RCC 7860 (cell line): ENCODE results near the gene UEVLD.
"Not testable (repeated sequence)": the region's sequence is repeated elsewhere in the genome, so short reads cannot be mapped to it uniquely, and the experiment has no call there.

Source experiments
- DNase-seq: peaks from one replicate; pipeline ENCODE4 v3.0.0-alpha.2; 2015; ENCODE audit warnings: low spot score
- FAIRE-seq: peaks from 2 replicates; lab custom pipeline; 2012; peaks lifted over from hg19 to GRCh38; lab: Jason Lieb, UNC

UEVLD gene

GRCh38 chr11:18588297-18589252 is at the start of gene UEVLD:
UEVLD (minus strand) TSS chr11:18588734; CDS start chr11:18588654, 80 bp downstream.
- FAIRE-seq (no peak), DNase-seq (peak; percentile 61)

DNA sequence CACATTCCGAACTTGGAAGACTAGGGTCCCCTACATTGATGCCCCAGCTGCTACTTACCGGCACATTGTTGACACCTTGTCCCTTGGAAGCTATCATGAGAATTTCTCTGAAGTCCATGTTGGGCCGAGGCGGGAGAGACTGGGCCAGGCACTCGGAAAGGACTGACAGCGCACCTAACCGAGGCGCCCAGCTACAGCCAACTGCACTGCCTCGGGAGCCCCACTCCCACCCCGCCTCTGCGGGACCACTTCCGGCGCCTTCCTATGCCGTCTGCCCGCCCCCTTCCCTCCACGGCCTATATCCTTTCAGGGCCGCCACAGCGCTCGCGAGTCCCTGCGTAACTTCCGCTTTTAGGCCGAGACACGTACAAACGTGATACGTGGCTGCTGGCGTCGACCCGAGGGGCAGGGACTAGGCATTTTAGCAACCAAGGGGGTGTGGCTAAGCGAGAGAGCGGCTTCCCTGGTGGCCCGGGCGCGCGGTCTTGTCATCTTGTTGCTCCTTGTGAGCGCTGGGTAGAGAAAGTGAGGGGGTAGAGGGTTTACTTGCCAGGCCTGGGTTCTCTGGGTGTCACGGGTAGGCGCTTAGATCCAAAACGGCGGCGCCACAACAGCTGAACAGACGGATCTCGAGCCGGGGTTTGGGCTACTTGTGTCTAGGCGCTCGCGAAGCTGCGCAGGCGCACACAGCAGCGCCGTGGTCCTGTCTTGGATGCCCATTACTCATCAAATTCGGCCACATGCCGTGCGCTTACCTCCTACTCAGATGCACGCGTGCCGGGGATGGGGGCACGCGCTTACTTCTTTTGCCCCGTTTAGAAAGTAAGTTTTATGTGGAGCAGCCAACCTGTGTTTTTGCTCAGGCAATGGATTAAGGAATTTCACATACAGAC is 45.9 kb upstream of the UEVLD start, which contains the start of gene SPTY2D1:
Gene SPTY2D1 (minus strand): TSS at position 203 of the 893 bp plus-strand sequence. CDS start 85 bp downstream, at position 118.
- peak; percentile 81 for FAIRE-seq
- DNase-seq: peak; percentile 95

GRCh38 chr11:18633256-18634139 is 45.0 kb upstream of the UEVLD start:
- DNase-seq (no peak), FAIRE-seq (no peak)

GRCh38 chr11:18632841-18633240 is 44.3 kb upstream of the UEVLD start:
- no peak for FAIRE-seq
- DNase-seq: no peak

DNA sequence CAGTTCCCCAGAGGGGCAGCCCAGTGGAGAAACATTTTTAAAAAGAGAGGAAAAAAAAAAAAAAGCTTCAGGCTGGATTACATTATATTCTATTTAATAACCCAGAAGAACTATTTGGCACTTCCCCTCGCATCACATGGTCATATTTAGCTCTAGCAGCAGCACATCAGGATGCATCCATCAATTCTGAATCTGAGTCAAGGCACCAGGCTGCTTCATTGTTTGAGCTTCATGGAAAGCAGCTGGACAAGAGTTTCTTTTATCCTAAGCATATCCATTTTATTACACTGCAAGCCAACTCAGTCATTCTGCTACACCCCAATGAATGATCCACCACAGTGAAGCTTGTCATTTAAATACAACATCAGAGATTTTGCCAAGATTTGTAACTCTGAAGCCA is 35.6 kb upstream of the UEVLD start:
- DNase-seq (no peak), FAIRE-seq (no peak)

GRCh38 chr11:18623707-18624106 is 35.2 kb upstream of the UEVLD start:
- no peak for FAIRE-seq
- DNase-seq: no peak

DNA sequence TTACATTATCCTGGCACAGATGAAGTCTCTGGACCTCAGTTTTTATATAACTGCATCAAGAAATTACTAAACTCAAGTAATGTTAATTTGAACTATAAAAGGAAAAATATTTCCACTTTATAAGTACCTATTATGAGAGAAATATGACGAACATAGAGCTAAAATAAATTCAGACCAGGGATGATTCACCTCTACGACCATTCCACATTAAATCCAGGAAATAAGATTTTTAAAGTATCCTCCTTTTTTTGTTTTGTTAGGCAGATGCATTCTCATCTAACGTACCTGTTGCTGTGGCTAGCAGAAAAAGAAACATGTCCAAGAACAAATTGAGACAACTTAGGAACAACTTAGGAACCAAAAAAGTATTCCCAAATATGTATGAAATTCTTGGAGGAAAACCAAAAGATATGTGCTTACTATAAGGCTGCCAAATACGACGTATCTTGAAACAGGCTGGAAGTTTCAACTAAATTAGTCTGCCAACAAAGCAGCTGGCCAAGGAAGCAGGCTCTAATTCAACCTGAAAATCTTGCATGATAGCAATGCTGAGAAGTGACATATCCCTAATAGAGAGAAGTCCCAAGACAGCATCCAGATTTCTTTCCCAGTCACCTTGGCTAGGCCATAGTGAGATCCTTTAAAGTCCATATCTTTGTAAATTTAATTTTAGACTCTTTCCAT is 29.9 kb upstream of the UEVLD start:
- DNase-seq: no peak
- no peak for FAIRE-seq

DNA sequence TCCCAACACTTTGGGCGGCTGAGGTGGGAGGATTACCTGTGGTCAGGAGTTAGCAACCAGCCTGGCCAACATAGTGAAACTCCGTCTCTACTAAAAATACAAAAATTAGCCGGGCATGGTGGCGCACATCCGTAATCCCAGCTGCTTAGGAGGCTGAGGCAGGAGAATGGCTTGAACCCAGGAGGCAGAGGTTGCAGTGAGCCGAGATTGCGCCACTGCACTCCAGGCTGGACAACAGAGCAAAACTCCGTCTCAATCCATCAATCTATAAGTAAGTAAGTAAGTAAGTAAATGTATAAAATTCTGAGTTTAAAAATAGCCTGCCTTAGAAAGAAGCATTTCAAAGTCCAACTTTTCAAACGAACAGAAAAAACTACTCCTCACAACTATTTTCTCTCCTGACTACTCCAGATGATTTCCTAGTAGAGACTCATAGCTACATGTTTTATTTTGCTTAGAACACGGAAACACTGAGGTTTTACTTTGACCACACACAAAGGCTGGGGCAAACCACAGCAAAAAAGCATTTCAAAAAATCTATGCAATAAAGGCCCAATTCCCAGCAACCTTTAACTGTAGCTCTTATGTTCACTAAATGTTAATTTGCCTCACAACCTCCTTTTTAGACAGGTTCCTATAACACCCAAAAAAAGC is 29.3 kb upstream of the UEVLD start:
- no peak for DNase-seq
- FAIRE-seq: no peak

DNA sequence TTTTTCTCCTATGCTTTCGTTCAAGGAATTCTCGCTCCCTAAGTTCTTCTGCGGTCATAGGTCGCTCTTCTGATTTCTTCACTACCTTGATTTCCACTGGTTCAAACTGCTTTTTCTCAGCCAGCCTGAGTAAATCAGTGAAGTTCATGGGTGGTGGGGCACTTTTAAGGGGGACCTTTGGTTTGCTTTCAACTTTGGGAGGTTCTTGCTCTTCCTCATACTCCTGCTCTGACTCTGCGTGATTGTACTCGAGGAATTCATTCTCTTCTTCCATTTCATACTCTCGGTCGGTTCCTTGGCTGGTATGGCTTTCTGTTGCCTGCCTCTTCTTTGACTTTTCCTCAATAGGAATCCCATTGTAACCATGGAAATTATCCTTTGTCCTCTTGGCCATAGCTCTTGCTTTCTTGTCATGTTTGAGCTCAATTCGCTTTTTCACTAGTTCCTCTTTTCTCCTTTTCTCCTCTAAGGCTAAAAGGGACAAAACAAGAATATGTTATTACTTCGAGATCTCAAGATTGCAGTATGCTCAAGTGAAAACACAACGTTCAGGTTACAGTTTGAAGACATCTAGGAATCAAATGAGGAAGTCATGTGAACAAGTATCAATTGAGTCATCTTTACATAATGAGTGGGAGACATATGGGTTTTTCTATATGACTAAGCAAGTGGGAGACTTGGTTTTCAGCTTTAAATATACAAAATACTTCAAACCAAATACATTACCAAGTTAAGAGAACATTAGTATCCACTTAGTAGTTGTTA is 27.3 kb upstream of the UEVLD start:
- DNase-seq (no peak), FAIRE-seq (no peak)

DNA sequence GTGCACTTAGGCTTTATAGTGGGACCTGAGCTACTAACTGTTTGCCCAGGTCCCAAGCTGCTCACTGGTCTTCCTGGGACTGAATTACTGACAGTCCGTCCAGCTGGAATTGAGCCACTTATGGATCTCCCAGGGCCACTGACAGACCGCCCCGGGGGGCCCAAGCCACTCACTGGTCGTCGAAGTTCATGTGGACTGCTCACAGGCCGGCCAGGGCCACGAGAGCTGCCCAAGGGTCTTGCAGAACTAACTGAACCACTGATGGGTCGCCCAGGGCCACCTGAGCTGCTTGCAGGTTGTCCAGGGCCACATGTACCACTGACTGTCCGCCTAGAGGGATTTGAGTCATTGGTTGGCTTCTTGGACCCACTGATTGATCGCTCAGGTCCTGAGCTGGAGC is 26.1 kb upstream of the UEVLD start:
- no peak for FAIRE-seq
- no peak for DNase-seq

DNA sequence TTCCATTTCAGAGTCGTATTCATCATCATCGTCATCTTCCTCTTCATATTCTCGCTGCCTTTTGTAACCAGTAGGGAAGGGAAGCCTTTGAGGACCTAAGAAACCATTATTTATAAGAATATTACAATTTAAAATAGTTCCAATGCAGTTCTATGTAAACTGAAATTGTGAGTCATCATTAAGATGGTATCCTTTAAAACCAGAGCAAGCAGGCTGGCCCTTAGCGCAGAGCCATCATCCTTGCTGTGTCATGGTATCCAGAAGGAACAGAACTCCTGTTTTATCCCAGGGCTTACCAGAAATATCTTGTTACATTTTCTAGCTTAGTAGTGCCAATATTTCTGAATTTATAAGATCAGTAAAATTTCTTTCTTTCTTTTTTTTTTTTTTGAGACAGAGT is 23.9 kb upstream of the UEVLD start:
- no peak for DNase-seq

DNA sequence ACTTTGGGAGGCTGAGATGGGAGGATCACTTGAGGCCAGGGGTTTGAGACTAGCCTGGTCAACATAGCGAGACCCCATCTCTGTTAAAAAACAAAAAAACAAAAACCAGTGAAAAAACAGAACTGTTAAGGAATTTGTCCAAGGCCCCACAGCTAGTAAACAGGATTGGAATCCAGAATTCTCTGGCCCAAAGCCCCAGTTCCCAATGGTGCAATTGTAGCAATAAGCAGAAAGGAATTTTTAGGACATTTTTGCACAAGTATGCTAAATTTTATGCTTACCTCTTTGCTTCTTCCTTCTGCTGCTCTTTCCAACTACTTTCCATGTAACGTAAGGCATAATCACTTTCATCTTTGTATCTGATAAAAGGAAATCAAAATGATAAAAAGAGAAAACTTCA is 22.7 kb upstream of the UEVLD start:
- FAIRE-seq (no peak), DNase-seq (no peak)

More for the DNA sequence above, 23.9 kb upstream of the UEVLD start:
- FAIRE-seq: no peak

DNA sequence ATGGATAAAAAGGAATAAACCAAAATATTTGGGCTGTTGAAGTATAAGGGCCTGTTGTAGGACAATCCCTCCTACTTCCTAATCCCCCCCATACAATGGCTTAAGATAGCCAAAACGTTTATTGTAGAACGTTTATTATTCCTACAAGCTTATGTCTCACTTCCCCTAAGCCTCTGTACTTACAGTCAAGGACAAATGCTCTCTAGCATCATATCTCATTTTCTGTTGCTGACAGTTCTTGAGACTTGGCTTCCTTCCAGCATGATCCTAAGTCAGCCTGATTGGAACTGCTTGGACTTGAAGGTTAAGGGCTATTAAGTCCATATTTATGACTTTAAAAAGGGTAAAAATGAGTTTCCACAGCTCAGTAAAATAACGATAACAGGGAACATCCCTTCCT is 19.8 kb upstream of the UEVLD start:
- FAIRE-seq: no peak
- no peak for DNase-seq

GRCh38 chr11:18600915-18601569 is 12.5 kb upstream of the UEVLD start:
- FAIRE-seq (no peak), DNase-seq (no peak)

GRCh38 chr11:18599739-18600230 is 11.3 kb upstream of the UEVLD start, which contains the start of gene MISFA:
MISFA (plus strand) TSS chr11:18599789; CDS start chr11:18599929, 140 bp downstream.
- FAIRE-seq: no peak

GRCh38 chr11:18594999-18595749 is 6.6 kb upstream of the UEVLD start:
- DNase-seq (no peak), FAIRE-seq (no peak)

More at GRCh38 chr11:18599739-18600230, 11.3 kb upstream of the UEVLD start, which contains the start of gene MISFA:
- DNase-seq: no peak

DNA sequence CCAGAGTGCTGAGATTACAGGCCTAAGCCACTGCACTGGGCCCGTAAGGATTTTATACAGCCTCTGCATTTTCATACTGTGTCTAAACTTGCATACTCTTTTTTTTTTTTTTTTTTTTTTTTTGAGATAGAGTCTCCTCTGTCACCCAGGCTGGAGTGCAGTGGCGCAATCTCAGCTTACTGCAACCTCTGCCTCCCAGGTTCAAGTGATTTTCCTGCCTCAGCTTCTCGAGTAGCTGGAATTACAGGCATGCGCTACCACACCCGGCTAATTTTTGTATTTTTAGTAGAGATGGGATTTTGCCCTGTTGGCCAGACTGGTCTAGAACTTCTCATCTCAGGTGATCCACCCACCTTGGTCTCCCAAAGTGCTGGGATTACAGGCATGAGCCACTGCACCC is 5.6 kb upstream of the UEVLD start:
- not testable (repeated sequence) for FAIRE-seq, DNase-seq
